Measurements from ENCODE around the gene TBC1D9. TPM values are rescaled to one million over a fixed set of nuclear protein-coding genes. Genes with fewer than 3 reads are reported as not detected.

TBC1D9 gene
- total RNA-seq, 1 donor: 31.5 TPM

DNA sequence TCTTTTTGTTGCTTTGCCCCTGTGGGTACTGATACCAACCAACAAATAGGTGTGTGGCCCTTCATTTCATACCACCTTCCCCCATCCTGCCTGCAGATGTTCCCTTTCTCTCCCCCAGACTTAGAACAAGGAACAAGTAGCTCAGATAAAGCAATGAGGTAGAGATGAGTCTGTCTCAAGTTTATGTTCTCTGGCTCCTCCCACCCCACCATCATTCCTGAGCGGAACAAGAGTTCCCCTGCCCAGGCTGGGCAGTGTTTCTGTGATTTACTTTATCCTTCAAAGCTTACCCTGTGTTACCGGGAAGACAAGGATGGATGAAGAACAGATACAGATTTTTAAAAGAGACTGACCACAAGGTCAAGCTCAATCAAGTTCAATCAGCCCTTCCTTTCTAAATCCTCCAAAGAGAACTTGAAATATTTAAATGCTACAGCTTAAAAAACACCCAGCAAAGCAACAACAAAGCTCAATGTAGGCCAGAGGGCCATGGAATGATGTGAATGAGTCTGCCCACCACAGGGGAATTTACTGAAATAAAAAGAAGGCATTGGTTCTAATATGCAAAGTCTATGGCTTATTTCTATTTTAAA is 107.4 kb downstream of the TBC1D9 start:
- H3K4me3 ChIP-seq (ENCODE audit: low read depth, low read length): no peak overlapping the region
- TF ChIP-seq, protein P1, sequence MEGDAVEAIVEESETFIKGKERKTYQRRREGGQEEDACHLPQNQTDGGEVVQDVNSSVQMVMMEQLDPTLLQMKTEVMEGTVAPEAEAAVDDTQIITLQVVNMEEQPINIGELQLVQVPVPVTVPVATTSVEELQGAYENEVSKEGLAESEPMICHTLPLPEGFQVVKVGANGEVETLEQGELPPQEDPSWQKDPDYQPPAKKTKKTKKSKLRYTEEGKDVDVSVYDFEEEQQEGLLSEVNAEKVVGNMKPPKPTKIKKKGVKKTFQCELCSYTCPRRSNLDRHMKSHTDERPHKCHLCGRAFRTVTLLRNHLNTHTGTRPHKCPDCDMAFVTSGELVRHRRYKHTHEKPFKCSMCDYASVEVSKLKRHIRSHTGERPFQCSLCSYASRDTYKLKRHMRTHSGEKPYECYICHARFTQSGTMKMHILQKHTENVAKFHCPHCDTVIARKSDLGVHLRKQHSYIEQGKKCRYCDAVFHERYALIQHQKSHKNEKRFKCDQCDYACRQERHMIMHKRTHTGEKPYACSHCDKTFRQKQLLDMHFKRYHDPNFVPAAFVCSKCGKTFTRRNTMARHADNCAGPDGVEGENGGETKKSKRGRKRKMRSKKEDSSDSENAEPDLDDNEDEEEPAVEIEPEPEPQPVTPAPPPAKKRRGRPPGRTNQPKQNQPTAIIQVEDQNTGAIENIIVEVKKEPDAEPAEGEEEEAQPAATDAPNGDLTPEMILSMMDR (IDR thresholded peaks at IDR 0.05; ENCODE audit: insufficient read depth, low read depth, low read length): no peak
- no peak for DNase-seq (ENCODE audit: low read depth)

- H3K4me3 ChIP-seq (ENCODE audit: low read depth, low read length): no peak overlapping the region
- no peak for DNase-seq (ENCODE audit: low read depth)
- TF ChIP-seq, protein P1 (IDR thresholded peaks at IDR 0.05; ENCODE audit: insufficient read depth, low read depth, low read length): no peak
Observed at GRCh38 chr4:140645614-140646412, 110.4 kb downstream of the TBC1D9 start.

- TF ChIP-seq, protein P1 (IDR thresholded peaks at IDR 0.05; ENCODE audit: insufficient read depth, low read depth, low read length): no peak
- no peak for DNase-seq (ENCODE audit: low read depth)
Observed at GRCh38 chr4:140645196-140645595, 111.0 kb downstream of the TBC1D9 start.

DNA sequence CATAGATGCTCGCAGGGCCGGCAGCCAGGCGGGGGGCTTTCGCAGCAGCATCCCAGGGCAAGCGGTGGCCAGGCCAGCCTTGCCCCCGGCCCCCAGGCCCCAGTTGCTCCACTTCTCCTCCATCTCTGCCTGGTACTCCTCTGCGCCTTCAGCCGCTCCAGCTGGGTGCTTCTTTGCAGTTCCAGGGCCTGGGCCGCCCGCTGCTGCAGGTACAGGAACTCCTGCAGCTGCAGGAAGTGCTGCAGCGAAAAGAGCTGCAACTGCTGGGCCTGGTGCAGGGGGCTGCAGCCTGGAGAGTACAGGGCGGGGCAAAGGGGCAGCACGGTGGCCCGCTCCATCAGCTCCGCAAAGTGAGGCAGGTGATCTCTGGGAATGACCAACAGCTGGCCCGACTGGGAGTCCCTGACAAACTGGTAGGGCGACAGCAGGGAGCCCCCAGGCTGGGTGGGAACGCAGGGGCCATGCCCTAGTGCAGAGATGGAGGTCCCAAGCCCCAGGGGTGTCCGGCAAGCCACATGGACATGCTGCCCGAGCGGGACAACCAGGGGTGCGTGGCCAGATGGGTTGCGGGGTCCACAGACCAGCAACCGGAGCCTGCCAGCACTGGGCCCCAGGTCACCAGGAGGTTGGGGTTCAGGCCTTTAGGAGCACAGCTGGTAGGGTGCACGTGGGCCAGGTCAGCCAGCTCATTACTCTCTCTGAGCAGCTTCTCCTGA is 111.6 kb downstream of the TBC1D9 start:
- H3K4me3 ChIP-seq (ENCODE audit: low read depth, low read length): no peak overlapping the region
- no peak for DNase-seq (ENCODE audit: low read depth)
- TF ChIP-seq, protein P1 (IDR thresholded peaks at IDR 0.05; ENCODE audit: insufficient read depth, low read depth, low read length): no peak

More at GRCh38 chr4:140645196-140645595, 111.0 kb downstream of the TBC1D9 start:
- H3K4me3 ChIP-seq (ENCODE audit: low read depth, low read length): no peak overlapping the region

DNA sequence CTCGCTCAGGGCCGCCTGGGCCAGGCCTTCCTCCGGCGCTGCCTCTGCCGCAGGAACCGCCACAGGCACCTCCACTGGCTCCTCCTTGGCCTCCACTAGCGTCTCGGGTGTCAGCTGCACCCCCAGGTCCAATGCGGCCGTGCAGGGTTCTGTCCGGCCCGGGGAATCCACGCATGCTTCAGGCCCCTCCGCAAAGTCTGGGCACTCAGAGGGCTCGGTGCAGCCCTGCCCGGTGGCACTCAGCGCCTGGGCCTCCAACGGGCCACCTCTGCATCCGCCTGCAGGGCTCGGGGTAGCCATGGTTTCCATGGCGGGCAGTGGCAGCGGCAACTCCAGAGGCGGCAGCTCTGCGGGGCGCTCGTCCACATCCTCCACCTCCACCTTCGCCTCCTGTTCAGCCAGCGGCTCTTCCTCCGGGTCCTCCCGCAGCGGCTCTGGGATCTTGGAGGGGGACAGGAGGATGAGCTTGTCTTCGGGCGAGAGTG is 112.6 kb downstream of the TBC1D9 start:
- no peak overlapping the region for H3K4me3 ChIP-seq (ENCODE audit: low read depth, low read length)
- no peak for DNase-seq (ENCODE audit: low read depth)
- TF ChIP-seq, protein P1 (IDR thresholded peaks at IDR 0.05; ENCODE audit: insufficient read depth, low read depth, low read length): no peak

DNA sequence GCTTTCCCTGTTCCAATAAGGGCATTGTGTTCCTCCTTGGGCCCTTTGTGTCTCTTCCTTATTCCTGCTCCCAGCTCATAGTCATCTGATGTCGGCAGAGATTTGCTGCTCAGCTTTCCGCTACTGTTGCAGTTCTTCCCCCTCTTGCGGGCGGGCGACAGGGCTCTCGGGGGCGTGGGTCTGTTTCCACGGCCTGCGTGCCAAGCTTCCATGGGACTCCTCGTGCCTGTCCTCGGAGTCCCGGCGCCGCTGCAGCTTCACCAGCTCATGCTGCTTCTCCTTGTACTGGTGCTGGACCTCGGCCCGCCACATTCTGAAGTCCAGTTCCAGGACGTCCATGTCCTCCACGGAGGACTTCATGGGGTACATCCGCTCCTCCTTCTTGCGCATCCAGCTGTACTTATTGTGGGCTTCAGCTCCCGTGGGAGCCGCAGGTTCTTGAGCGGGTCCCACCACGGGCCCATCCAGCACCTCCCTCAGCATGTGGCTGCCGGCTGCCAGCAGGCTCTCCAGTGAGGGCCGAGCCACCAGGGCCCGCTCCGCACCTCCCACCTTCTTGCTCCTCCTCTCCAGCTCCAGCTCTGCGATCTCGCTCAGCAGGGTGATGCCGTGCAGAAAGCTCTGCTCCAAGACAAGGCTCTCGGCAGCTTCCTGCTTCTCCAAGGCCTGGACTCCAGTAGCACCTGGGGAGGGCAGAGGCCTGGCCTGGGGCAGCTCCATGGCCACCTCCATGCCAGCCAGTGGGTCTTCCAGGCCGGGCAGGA is 113.3 kb downstream of the TBC1D9 start:
- H3K4me3 ChIP-seq (ENCODE audit: low read depth, low read length): no peak overlapping the region
- DNase-seq (ENCODE audit: low read depth): no peak
- TF ChIP-seq, protein P1 (IDR thresholded peaks at IDR 0.05; ENCODE audit: insufficient read depth, low read depth, low read length): no peak
